Ramos (cell line): ENCODE data around the gene MRPS15.

Experiments
- in situ Hi-C: fragments of 300-500 bp; cut with MboI; formaldehyde crosslinking; loops from one replicate; pipeline ENCODE4 v1.14.3; 2022; ENCODE audit warnings: low sequenced_read_pairs; ENCODE audit not compliant: unreplicated experiment

MRPS15 gene

GRCh38 chr1:36432616-36433015 is 31.6 kb downstream of the MRPS15 start:
- in situ Hi-C loops = no loop called here

DNA sequence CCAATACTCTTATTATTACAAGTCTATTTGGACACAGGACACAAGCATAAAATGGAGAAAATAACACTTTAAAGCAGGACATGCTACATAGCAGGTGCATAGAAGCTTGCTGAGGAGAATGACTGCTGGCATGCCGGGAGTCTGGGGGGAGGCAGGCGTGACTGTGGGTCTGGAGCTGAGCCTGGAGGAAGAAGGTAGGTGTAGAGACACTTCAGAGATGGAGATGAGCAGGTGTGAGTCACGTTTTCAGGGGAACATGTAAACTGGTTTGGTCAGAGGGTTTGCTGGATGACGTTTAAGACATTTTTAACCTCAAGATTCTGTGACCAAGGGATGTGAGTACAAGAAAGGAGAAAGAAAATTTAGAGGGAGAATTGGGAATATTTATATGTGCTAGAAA is 38.4 kb downstream of the MRPS15 start:
- in situ Hi-C loops = loop anchor here (10.0 kb wide), 1 partner anchor 321 kb away; no protein-coding TSS in a partner anchor

DNA sequence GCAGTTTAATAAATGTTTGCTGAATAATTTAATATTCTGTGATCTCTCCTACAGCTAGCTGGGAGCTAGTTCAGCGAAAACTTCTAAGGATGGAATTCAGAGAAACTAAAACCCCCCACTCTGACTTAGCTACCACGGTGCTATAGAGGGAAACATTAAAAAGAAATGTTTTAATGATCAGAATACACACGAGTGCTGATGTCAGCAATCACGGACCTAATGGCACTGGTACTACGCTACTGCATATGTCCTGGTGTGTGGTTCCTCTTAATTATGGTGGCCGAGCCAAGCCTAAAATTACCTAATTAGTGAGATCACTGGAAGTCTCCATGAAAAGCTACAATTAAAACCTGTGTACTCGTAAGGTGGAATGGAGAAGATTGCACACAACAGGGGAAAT is 42.5 kb downstream of the MRPS15 start:
- in situ Hi-C loops = loop anchor here (10.0 kb wide), 1 partner anchor 317 kb away; no protein-coding TSS in a partner anchor

DNA sequence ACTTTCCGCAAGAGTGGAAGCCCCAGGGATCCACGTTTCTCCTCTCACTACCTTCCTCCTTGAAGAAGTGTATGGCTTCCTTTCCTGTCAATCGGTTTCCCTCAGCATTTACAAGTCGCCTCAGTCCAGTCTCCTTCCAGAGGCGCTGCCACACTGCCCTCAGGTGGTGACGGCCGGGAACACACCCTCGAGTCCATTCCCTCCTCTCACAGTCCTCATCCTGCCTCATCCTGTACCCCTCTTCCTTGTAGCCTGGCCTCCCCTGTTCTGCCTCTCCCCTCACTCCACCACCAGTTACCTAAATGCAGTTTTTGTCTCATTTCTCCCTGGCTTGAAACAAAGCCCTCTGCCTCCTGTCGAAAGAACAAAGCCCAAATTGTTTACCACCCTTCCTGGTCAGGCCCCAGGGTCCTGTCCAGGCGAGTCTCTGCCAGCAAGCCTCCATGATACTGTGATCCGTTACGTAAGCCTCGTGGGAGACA is 43.3 kb downstream of the MRPS15 start:
- in situ Hi-C loops = loop anchor here (10.0 kb wide), 1 partner anchor 316 kb away; no protein-coding TSS in a partner anchor

GRCh38 chr1:36420409-36420808 is 43.8 kb downstream of the MRPS15 start:
- in situ Hi-C loops = loop anchor here (10.0 kb wide), 1 partner anchor 316 kb away; no protein-coding TSS in a partner anchor

GRCh38 chr1:36419569-36419968 is 44.6 kb downstream of the MRPS15 start:
- in situ Hi-C loops = loop anchor here (5.0 kb wide), 1 partner anchor 72 kb away; no protein-coding TSS in a partner anchor

DNA sequence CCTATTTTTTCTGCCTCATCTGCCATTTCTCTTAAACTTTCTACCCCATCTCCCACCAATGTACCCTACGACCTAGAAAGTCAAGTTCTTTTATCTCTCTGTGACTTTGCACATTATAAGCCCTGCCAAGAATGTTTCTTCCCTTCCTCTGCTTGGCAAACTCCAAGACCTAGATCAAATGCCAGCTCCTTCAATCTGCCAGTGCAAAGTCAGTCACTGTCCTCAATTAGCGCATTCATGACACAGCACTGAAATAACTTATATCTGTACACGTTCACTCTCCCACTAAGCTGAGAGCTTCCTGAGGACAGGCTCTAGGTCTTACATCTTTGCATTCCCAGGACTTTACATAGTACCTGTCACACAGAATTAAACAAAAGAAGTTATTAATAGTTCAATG is 45.0 kb downstream of the MRPS15 start:
- in situ Hi-C loops = loop anchor here (5.0 kb wide), 1 partner anchor 72 kb away; no protein-coding TSS in a partner anchor

GRCh38 chr1:36417931-36418330 is 46.3 kb downstream of the MRPS15 start:
- in situ Hi-C loops = loop anchor here (5.0 kb wide), 1 partner anchor 71 kb away; no protein-coding TSS in a partner anchor

DNA sequence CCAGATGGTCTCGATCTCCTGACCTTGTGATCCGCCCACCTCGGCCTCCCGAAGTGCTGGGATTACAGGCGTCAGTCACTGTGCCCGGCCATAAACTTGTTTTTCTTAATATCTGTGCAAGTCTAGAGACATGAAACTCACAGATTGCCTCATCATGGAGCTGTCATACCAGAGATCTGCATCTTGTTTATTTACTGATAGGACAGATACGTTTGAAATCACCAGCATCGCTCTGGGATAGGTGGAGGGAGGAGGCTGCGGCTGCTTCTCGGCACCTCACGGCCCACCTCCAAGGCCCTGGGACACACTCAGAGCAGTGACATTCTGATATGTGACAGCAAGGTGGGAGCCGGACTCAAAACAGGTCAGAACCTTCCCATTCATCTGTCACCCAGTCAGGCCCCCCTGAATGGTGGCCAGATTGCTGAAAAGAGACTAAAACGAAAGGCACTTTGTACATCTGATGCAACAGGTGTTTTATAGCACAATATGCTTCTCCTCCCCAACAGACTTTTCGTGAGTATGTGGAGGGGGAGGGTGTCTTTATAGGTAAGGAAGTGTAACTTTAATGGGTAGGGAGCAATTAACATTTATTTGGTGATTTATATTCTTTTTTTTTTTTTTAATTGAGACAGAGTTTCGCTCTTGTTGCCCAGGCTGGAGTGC is 48.4 kb downstream of the MRPS15 start:
- in situ Hi-C loops = loop anchor here (5.0 kb wide), 1 partner anchor 68 kb away; no protein-coding TSS in a partner anchor

- in situ Hi-C loops = no loop called here
Measured at GRCh38 chr1:36414384-36414783, 49.8 kb downstream of the MRPS15 start.

GRCh38 chr1:36411674-36412648 is 52.2 kb downstream of the MRPS15 start:
- in situ Hi-C loops = no loop called here

GRCh38 chr1:36408479-36408878 is 55.7 kb downstream of the MRPS15 start:
- in situ Hi-C loops = no loop called here

DNA sequence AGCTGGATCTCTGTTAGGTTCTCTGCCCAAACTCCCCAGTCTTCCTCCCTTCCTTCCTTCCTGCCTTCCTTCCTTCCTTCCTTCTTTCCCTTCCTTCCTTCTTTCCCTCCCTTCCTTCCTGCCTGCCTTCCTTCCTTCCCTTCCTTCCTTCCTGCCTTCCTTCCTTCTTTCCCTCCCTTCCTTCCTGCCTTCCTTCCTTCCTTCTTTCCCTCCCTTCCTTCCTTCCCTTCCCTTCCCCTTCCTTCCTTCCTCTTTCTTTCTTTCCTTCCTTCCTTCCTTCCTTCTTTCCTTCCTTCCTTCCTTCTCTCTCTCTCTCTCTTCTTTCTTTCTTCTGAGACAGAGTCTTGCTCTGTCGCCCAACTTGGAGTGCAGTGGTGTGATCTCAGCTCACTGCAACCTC is 57.7 kb downstream of the MRPS15 start:
- in situ Hi-C loops = no loop called here
